ENCODE results near the gene INO80.

DNA sequence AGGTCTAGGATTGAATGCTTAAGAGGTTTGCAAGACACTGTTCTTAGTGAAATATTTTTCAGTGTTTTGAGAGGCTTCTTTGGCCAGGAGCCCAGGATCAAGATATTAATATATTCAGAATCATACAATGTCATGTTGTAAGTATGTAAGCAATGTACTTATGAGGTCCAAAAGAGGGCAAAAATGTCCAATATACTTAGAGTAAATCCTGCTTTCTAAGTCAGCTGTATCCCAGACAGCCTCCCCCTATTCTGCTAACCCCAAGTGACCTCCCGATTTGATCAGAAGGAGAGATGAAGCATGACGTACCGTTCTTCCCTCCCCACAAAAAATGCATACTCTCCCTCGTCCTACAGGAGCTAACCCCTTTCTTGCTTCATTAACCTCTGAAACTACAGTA, 91.9 kb downstream of the INO80 start:
- TF ChIP-seq CTCF (IDR thresholded peaks at IDR 0.05; ENCODE audit: extremely low read depth in 1 of 2, insufficient read depth in 1 of 2, low read depth in 1 of 2, low read length in 2 of 2) (no peak), EZH2 (IDR thresholded peaks at IDR 0.05; ENCODE audit: borderline replicate concordance, low read depth, low read length, severe bottlenecking) (no peak), POLR2A (IDR thresholded peaks at IDR 0.05; ENCODE audit: low read depth, low read length) (no peak), FOS (IDR thresholded peaks at IDR 0.05; ENCODE audit: borderline replicate concordance, insufficient read depth, low read length) (no peak), POLR2AphosphoS5 (IDR thresholded peaks at IDR 0.05; ENCODE audit: insufficient read depth, low read depth, low read length) (no peak), JUN (IDR thresholded peaks at IDR 0.05; ENCODE audit: borderline replicate concordance, insufficient read depth, insufficient read length, low read depth) (no peak), MYC (IDR thresholded peaks at IDR 0.05; ENCODE audit: low read depth, low read length) (no peak), GATA2 (IDR thresholded peaks at IDR 0.05; ENCODE audit: insufficient read depth, insufficient read length, low read depth, low read length) (no peak)
- TF ChIP-seq, protein P1, sequence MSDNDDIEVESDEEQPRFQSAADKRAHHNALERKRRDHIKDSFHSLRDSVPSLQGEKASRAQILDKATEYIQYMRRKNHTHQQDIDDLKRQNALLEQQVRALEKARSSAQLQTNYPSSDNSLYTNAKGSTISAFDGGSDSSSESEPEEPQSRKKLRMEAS (IDR thresholded peaks at IDR 0.05; ENCODE audit: insufficient read depth, insufficient read length) = no peak

All from endothelial cell of umbilical vein (primary cell).